KMS-11 (cell line): ENCODE data around the gene SCN5A.

Experiments
- H2AFZ ChIP-seq: fragments of 200-600 bp; sonication (generic); 2 replicates; pipeline ENCODE4 v1.6.1; 2016; ENCODE audit warnings: antibody characterized with exemption, mixed run types, low read depth
- H3K27ac ChIP-seq: fragments of 200-600 bp; sonication (generic); 2 replicates; pipeline ENCODE4 v1.6.1; 2016; ENCODE audit warnings: mild to moderate bottlenecking, mixed run types
- H3K27me3 ChIP-seq: fragments of 200-600 bp; sonication (generic); 2 replicates; pipeline ENCODE4 v1.6.1; 2017; ENCODE audit warnings: mild to moderate bottlenecking, low read depth, mixed run types, moderate library complexity; ENCODE audit not compliant: insufficient read depth
- H3K36me3 ChIP-seq: fragments of 200-600 bp; sonication (generic); 2 replicates; pipeline ENCODE4 v1.6.1; 2017; ENCODE audit warnings: mild to moderate bottlenecking, mixed run types; ENCODE audit not compliant: insufficient read depth
- H3K4me1 ChIP-seq: fragments of 200-600 bp; sonication (generic); 2 replicates; pipeline ENCODE4 v1.6.1; 2016; ENCODE audit warnings: mild to moderate bottlenecking, low read depth, mixed run types; ENCODE audit not compliant: poor library complexity, severe bottlenecking
- H3K4me2 ChIP-seq: fragments of 200-600 bp; sonication (generic); 2 replicates; pipeline ENCODE4 v1.7.0; 2016; ENCODE audit warnings: mild to moderate bottlenecking, mixed run types
- H3K4me3 ChIP-seq: fragments of 200-600 bp; sonication (generic); IDR thresholded peaks from 2 replicates; pipeline ENCODE4 v1.6.1; 2017; ENCODE audit warnings: low read depth, low read length, mixed read lengths; ENCODE audit not compliant: insufficient read depth
- H3K79me2 ChIP-seq: fragments of 200-600 bp; sonication (generic); 2 replicates; pipeline ENCODE4 v1.6.1; 2016; ENCODE audit warnings: low read depth, mixed run types; ENCODE audit not compliant: insufficient read depth
- H3K9ac ChIP-seq: fragments of 200-600 bp; sonication (generic); 2 replicates; pipeline ENCODE4 v1.6.1; 2016; ENCODE audit warnings: mild to moderate bottlenecking, mixed run types
- H4K20me1 ChIP-seq: fragments of 200-600 bp; sonication (generic); 2 replicates; pipeline ENCODE4 v1.6.1; 2016; ENCODE audit warnings: mild to moderate bottlenecking, mixed run types; ENCODE audit not compliant: insufficient read depth
- TF ChIP-seq, protein P1 (sequence below): fragments of 200-600 bp; sonication (generic); conservative IDR thresholded peaks from 2 replicates; pipeline ENCODE4 v1.6.1; 2017; ENCODE audit warnings: low read depth, mild to moderate bottlenecking, antibody characterized with exemption, low read length, moderate library complexity, mixed read lengths

The SCN5A gene

DNA sequence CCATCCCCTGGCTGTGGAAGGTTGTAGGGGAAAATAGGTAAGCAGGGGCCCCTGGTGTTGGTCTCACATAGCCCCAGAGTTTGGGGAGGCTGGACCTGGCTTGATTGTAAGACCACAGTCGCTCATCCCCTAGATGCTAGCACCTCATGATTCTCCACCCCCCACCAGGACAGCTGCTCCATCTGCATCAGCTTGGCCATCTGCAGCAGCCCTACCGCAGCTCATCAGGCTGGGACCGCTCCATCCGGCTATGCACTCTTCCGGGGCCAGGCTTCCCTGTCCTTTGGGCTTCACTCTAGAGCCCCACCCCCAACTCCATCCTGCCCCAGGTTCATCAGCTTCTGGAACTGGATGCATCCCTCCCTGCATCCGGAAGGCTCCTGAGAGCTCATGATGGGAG lies 12.6 kb downstream of the SCN5A start:
- no peak overlapping the region for H3K4me3 ChIP-seq
- H3K9ac ChIP-seq, result no peak overlapping the region
- no peaks in the 10 kb centered on the region for H3K27me3 ChIP-seq
- H3K4me2 ChIP-seq, result no peak overlapping the region
- no peaks in the 10 kb centered on the region for H3K4me1 ChIP-seq
- no peaks in the 10 kb centered on the region for H4K20me1 ChIP-seq
- no peaks in the 10 kb centered on the region for H3K79me2 ChIP-seq
- H3K27ac ChIP-seq, result no peak overlapping the region
- TF ChIP-seq, protein P1, sequence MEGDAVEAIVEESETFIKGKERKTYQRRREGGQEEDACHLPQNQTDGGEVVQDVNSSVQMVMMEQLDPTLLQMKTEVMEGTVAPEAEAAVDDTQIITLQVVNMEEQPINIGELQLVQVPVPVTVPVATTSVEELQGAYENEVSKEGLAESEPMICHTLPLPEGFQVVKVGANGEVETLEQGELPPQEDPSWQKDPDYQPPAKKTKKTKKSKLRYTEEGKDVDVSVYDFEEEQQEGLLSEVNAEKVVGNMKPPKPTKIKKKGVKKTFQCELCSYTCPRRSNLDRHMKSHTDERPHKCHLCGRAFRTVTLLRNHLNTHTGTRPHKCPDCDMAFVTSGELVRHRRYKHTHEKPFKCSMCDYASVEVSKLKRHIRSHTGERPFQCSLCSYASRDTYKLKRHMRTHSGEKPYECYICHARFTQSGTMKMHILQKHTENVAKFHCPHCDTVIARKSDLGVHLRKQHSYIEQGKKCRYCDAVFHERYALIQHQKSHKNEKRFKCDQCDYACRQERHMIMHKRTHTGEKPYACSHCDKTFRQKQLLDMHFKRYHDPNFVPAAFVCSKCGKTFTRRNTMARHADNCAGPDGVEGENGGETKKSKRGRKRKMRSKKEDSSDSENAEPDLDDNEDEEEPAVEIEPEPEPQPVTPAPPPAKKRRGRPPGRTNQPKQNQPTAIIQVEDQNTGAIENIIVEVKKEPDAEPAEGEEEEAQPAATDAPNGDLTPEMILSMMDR, result no peak
- no peaks in the 10 kb centered on the region for H3K36me3 ChIP-seq
- no peak overlapping the region for H2AFZ ChIP-seq

DNA sequence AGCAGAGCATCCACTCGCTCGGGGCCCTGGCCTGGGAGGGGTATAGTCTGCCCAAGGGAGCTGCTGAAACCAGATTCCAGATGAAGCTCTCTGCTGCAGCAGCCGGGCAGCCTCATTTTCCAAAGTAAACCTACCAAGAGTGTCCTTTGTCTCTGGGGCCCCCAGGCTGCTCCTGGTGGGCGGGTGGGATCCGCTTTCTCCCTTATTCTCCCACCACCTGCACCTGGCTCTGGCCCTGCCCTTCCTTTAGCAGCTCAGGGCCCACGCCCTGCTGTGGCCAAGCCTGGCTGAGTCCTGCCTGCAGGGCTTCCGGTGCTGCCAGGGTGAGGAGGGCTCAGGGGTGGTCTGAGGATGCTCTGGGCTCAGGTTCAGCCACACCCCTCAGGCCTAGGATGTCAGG lies 13.0 kb downstream of the SCN5A start:
- no peak overlapping the region for H3K4me3 ChIP-seq
- no peak overlapping the region for H3K27ac ChIP-seq
- H3K36me3 ChIP-seq, result no peaks in the 10 kb centered on the region
- no peak overlapping the region for H3K4me2 ChIP-seq
- no peaks in the 10 kb centered on the region for H3K27me3 ChIP-seq
- H4K20me1 ChIP-seq, result no peaks in the 10 kb centered on the region
- H3K4me1 ChIP-seq, result no peaks in the 10 kb centered on the region
- no peaks in the 10 kb centered on the region for H3K79me2 ChIP-seq
- no peak overlapping the region for H3K9ac ChIP-seq
- TF ChIP-seq, protein P1, result no peak
- no peak overlapping the region for H2AFZ ChIP-seq

- Histone ChIP-seq H2AFZ (no peak overlapping the region), H3K4me2 (no peak overlapping the region), H3K4me3 (no peak overlapping the region), H4K20me1 (no peaks in the 10 kb centered on the region), H3K4me1 (no peaks in the 10 kb centered on the region), H3K9ac (no peak overlapping the region), H3K36me3 (no peaks in the 10 kb centered on the region), H3K27ac (no peak overlapping the region), H3K79me2 (no peaks in the 10 kb centered on the region), H3K27me3 (no peaks in the 10 kb centered on the region)
- TF ChIP-seq, protein P1, result no peak
Observed at GRCh38 chr3:38634111-38634510, 15.4 kb downstream of the SCN5A start.

- Histone ChIP-seq H3K4me3 (no peak overlapping the region), H2AFZ (no peak overlapping the region), H3K4me1 (no peaks in the 10 kb centered on the region), H3K27me3 (no peaks in the 10 kb centered on the region), H3K27ac (no peak overlapping the region), H3K36me3 (no peaks in the 10 kb centered on the region), H3K4me2 (no peak overlapping the region), H3K79me2 (no peaks in the 10 kb centered on the region), H3K9ac (no peak overlapping the region), H4K20me1 (no peaks in the 10 kb centered on the region)
- TF ChIP-seq, protein P1, result no peak
Observed at GRCh38 chr3:38632989-38633388, 16.5 kb downstream of the SCN5A start.
